Choroid plexus epithelial cell (primary cell): ENCODE results near the gene COQ6.
A peak's percentile ranks its signal among the peaks of the same experiment; 100 is the strongest.
"Not testable (repeated sequence)": the region's sequence is repeated elsewhere in the genome, so short reads cannot be mapped to it uniquely, and the experiment has no call there.

ENCODE experiments used
- DNase-seq: peaks from one replicate; pipeline ENCODE4 v3.0.0-alpha.2; 2010; ENCODE audit warnings: low read depth
- H3K4me3 ChIP-seq: 2 replicates; pipeline ENCODE4 v1.5.1; 2011; ENCODE audit warnings: low read depth, mild to moderate bottlenecking, control low read depth, low read length, moderate library complexity
- TF ChIP-seq, protein P1 (sequence below): conservative IDR thresholded peaks from 2 replicates; pipeline ENCODE4 v1.5.1; 2011; ENCODE audit warnings: low read depth, mild to moderate bottlenecking, control low read depth, inconsistent platforms, low read length, moderate library complexity

Gene COQ6

DNA sequence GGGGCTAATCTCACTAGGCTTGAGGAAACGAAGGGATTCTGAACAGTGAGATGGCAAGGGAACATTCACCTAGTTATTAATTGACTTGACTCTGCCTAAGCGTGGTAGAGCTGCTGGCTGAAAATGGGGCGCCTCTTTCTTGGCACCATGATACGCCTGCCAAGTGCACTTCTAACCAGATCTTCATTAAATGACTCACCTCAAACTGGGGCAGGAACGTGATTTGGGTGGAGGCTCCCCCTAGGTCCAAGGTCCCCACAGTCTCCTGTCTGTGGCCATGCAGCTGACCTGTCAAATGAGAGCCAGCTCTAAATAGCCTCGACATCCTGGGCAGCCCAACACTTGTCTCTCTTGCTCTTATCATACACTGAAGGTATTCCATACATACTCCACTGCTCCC, 26.0 kb downstream of the COQ6 start:
- no peak for DNase-seq
- no peak overlapping the region for H3K4me3 ChIP-seq
- TF ChIP-seq, protein P1, sequence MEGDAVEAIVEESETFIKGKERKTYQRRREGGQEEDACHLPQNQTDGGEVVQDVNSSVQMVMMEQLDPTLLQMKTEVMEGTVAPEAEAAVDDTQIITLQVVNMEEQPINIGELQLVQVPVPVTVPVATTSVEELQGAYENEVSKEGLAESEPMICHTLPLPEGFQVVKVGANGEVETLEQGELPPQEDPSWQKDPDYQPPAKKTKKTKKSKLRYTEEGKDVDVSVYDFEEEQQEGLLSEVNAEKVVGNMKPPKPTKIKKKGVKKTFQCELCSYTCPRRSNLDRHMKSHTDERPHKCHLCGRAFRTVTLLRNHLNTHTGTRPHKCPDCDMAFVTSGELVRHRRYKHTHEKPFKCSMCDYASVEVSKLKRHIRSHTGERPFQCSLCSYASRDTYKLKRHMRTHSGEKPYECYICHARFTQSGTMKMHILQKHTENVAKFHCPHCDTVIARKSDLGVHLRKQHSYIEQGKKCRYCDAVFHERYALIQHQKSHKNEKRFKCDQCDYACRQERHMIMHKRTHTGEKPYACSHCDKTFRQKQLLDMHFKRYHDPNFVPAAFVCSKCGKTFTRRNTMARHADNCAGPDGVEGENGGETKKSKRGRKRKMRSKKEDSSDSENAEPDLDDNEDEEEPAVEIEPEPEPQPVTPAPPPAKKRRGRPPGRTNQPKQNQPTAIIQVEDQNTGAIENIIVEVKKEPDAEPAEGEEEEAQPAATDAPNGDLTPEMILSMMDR: no peak

DNA sequence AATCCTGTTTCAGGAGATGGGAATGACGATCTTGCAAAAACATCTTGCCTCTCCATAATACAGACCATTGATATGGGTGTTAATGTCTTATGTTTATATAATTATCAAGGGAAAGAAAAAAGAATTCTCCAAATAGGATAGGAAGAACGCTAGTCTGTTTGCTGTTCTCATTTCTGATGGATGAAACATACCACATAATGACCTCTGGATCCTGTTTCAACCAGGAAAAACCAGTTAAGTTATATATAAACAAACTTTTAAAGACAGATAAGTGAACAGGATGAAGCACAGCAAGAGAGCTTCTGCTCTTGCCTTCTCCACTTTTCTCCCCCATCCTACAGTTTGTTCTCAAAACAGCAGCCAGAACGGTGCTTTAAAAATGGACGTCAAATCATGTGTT, 27.8 kb downstream of the COQ6 start:
- peak; percentile 85 for DNase-seq
- H3K4me3 ChIP-seq: no peak overlapping the region
- TF ChIP-seq, protein P1: no peak

DNA sequence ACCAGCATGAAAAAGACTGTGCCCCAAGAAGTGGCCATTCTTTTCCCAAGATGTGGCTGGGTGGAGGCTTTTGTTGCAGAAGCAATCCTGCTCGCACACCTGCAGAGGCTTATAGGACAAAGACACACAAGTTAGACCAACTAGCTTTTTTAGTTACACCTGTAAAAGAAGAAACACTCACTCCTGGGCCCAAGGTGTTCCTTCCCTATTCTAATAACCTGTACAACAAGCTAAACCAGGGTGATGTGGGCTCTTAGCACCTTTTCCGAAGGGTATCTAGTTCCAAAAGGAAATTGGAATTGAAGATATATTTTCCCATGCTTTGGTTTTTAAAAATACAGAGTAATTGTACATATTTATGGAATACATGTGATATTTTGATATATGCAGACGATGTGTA, 38.0 kb downstream of the COQ6 start:
- DNase-seq: no peak
- H3K4me3 ChIP-seq: no peak overlapping the region
- TF ChIP-seq, protein P1: no peak

DNA sequence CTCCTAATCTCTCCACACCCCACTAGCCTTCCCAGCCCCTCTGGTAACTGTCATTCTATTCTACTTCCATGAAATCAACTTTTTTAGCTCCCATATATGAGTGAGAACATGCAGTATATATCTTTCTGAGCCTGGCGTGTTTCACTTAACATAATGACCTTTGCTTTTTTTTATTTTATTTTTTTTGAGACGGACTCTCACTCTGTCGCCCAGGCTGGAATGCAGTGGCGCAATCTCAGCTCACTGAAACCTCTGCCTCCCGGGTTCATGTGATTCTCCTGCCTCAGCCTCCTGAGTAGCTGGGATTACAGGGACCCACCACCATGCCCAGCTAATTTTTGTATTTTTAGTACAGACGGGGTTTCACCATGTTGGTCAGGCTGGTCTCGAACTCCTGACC, 38.6 kb downstream of the COQ6 start:
- H3K4me3 ChIP-seq: not testable (repeated sequence)
- peak; percentile 40 for DNase-seq

DNA sequence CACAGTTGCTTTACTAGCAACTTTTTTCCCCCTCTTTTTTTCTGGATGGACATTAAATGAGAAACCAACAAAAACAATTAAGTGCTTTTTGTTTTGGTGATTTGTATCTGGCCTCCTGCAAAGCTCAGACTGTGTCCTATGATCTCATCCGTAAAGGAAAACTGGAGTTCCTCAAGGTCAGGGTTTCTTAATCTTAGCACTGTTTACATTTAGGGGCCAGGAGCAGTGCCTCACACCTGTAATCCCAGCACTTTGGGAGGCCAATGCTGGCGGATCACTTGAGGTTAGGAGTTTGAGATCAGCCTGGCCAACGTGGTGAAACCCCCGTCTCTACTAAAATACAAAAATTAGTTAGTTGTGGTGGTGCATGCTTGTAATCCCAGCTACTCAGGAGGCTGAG, 41.0 kb downstream of the COQ6 start:
- peak; percentile 20 for DNase-seq
- TF ChIP-seq, protein P1: no peak
- H3K4me3 ChIP-seq: no peak overlapping the region

DNA sequence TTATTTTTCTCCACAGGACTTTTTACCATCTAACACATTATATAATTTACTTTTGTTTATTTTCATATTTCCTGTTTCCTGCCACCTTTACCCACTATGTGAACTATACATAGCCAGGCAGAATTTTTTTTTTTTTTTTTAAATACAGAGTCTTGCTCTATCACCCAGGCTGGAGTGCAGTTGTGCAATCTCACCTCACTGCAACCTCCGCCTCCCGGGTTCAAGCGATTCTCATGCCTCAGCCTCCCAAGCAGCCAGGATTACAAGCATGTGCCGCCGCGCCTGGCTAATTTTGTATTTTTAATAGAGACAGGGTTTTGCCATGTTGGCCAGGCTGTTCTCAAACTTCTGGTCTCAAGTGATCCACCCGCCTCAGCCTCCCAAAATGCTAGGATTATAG, 44.8 kb downstream of the COQ6 start:
- DNase-seq, H3K4me3 ChIP-seq: not testable (repeated sequence)

DNA sequence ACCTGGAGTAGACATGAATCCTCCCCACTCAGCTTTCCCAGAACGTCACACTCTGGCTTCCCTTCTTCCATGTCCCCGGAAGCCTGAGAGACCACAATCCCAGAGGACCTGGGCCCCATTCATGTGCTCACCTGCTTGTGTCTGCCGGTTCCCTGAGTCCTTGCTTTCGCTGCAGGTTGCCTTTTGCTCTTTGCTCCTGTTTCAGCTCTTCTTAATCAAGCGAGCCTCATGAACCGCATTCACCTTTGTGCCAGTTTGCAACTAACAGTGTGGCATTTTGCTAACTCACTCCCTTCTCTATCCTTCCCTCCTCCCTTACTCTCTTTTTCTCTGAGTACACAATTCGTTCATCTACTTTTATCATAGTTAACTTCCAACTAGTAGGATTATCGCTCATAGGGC, 45.9 kb downstream of the COQ6 start:
- TF ChIP-seq, protein P1: no peak
- DNase-seq: no peak
- H3K4me3 ChIP-seq: no peak overlapping the region

DNA sequence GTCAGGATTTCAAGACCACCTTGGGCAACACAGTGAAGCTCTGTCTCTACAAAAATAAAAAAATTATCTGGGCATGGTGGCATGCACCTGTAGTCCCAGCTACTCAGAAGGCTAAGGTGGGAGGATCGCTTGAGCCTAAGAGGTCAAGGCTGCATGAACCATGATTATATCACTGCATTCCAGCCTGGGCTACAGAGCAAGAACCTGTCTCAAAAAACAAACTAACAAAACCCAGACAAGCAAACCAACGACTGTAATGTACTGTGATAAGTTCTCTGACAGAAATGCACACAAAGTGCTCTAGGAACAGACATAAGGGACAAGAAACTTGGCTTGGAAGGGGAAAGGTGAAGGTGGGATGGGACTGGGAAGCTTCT, 46.6 kb downstream of the COQ6 start:
- TF ChIP-seq, protein P1: no peak
- H3K4me3 ChIP-seq: no peak overlapping the region
- no peak for DNase-seq
